NT2/D1 (cell line): ENCODE data around the gene C16orf74.

Experiments used
- SUZ12 ChIP-seq: IDR thresholded peaks from 2 replicates; pipeline ENCODE4 v1.6.1; 2011; ENCODE audit not compliant: insufficient read length, insufficient read depth; ENCODE audit errors: extremely low read depth
- ZNF274 ChIP-seq: IDR thresholded peaks from 2 replicates; pipeline ENCODE4 v1.6.1; 2011; ENCODE audit warnings: mild to moderate bottlenecking, low read depth, low read length

DNA sequence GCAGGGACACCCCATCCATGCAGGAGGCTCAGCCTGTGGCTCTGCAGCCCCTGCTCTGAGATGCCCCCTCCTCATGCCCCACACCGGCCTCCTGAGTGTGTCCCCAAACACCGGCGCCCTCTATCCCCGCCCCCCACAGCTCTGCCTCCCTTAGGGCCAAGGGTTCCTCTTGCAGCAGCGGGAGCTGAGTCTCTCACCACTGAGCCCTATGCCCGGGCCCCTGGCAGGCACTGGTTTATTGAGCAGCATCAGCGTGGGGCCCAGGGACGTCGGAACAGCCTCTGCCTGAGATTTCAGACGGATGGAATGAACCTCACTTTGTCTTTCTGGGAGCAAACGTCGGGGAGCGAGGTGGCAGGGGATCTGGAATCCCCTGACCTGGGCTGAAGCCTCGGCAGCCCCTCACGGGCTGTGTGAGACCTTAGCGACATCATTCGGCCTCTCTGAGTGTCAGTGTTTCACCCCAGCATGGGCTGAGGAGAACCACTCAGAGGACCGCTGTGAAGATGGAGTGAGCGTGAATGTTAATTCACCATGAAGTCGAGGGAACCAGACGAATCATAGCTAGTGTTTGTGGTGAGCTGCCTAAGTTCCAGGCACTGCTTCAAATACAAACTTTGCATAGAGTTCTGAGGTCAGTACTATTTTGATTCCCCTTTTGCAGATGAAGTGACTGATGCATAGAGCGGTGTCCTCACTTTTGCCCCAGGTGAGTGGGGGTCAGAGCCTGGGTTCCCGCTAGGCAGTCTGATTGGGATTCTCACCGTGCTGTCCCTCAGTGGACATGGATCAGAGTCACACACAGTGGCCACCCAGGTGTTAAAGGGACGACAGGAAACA lies 5.3 kb upstream of the C16orf74 start:
- no peak for TF ChIP-seq ZNF274
- TF ChIP-seq SUZ12, result no peak
